NB4 (cell line): ENCODE measurements around the gene STARD4.

ENCODE experiments used
- DNase-seq: peaks from one replicate; pipeline ENCODE4 v3.0.0; 2010; ENCODE audit warnings: low read depth
- H3K4me3 ChIP-seq: one replicate; pipeline ENCODE4 v1.5.1; 2011; ENCODE audit warnings: mild to moderate bottlenecking, low read depth, low read length, moderate library complexity
- MYC ChIP-seq: IDR thresholded peaks from 2 replicates; pipeline ENCODE4 v1.6.1; 2011; ENCODE audit warnings: low read depth, low read length
- POLR2A ChIP-seq: IDR thresholded peaks from 2 replicates; pipeline ENCODE4 v1.6.1; 2011; ENCODE audit warnings: mild to moderate bottlenecking; ENCODE audit not compliant: insufficient read length; ENCODE audit errors: extremely low read depth
- TF ChIP-seq, protein P1 (sequence below): IDR thresholded peaks from one replicate; pipeline ENCODE4 v1.5.1; 2012; ENCODE audit warnings: low read depth, low read length
- TF ChIP-seq, protein P2 (sequence below): IDR thresholded peaks from 2 replicates; pipeline ENCODE4 v1.6.1; 2011; ENCODE audit warnings: low read depth, low read length

STARD4 gene

DNA sequence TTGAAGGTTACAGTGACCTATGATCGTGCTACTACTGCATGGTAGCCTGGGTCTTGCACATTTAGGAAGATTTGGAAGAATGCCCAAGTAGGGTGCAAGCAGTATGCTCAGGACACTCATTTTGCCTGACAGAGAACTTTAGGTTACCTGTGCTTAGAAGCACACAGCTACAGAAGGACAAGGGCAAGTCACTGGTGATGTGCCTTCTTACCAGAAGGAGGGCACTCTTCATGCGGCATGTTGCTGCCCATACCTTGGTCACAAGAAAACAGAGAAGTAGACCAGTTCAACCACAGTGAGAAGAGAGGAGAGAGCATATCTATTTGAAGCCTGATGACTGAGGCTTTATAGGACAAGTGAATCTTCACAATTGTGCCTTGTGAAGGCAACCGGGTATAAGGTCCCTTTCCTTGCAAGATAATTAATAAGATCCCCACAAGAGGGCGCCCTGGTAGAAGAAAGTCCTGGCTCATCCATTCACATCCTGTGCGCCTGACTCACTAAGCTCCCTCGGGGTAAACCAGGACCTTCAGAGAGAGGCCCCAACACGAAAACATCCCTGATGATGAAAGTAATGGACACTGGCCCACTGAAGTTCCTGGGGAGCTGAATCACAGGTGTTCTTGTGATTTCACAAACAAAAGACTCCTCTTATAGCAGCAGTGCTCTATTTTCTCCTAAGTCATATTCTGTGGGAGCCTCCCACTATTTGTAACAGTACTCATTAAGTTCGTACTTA, 38.1 kb upstream of the STARD4 start:
- TF ChIP-seq, protein P1, sequence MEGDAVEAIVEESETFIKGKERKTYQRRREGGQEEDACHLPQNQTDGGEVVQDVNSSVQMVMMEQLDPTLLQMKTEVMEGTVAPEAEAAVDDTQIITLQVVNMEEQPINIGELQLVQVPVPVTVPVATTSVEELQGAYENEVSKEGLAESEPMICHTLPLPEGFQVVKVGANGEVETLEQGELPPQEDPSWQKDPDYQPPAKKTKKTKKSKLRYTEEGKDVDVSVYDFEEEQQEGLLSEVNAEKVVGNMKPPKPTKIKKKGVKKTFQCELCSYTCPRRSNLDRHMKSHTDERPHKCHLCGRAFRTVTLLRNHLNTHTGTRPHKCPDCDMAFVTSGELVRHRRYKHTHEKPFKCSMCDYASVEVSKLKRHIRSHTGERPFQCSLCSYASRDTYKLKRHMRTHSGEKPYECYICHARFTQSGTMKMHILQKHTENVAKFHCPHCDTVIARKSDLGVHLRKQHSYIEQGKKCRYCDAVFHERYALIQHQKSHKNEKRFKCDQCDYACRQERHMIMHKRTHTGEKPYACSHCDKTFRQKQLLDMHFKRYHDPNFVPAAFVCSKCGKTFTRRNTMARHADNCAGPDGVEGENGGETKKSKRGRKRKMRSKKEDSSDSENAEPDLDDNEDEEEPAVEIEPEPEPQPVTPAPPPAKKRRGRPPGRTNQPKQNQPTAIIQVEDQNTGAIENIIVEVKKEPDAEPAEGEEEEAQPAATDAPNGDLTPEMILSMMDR = peak; percentile 23
- TF ChIP-seq MYC = no peak
- no peak overlapping the region for H3K4me3 ChIP-seq
- peak; percentile 81 for DNase-seq

- no peak for DNase-seq
- no peak overlapping the region for H3K4me3 ChIP-seq
- TF ChIP-seq, protein P2, sequence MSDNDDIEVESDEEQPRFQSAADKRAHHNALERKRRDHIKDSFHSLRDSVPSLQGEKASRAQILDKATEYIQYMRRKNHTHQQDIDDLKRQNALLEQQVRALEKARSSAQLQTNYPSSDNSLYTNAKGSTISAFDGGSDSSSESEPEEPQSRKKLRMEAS = no peak
- TF ChIP-seq, protein P1 = no peak
- no peak for TF ChIP-seq POLR2A
These were observed 36.8 kb upstream of the STARD4 start for GRCh38 chr5:111548992-111549649.

GRCh38 chr5:111548348-111548950, 36.1 kb upstream of the STARD4 start:
- no peak for DNase-seq
- TF ChIP-seq, protein P2 = no peak
- TF ChIP-seq POLR2A (no peak), MYC (no peak)
- TF ChIP-seq, protein P1 = no peak
- H3K4me3 ChIP-seq = no peak overlapping the region

DNA sequence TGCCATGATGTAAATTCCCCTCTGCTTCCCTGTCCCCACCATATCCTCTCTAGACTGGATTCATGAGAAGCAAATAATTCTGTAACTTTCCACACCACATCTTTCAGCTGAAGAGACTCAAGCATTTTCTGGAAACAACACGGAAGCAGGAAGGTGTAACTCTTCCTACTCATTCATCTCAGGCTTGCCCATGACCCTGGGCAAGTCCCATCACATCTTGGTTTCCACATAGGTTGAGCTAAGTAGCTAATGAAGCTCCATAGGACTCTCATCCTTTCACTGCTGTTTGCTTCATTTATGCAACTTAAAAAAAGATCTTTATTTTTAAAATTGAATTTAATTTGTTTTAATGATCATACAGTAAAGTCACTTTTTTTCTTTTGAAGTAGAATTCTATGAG, 32.7 kb upstream of the STARD4 start:
- no peak for DNase-seq
- TF ChIP-seq POLR2A (no peak), MYC (no peak)
- TF ChIP-seq, protein P2 = no peak
- TF ChIP-seq, protein P1 = no peak
- no peak overlapping the region for H3K4me3 ChIP-seq

- TF ChIP-seq, protein P1 = no peak
- TF ChIP-seq MYC = no peak
- no peak for TF ChIP-seq POLR2A
- H3K4me3 ChIP-seq = no peak overlapping the region
- DNase-seq = no peak
These were observed 25.0 kb upstream of the STARD4 start for GRCh38 chr5:111537141-111538024.
